GM12878 (cell line): ENCODE results near the gene GRK1. TPM values are rescaled to one million over a fixed set of nuclear protein-coding genes. Genes with fewer than 3 reads are reported as not detected.

Source experiments
- ATAC-seq: fragments of 200-7000 bp; cut with Tn5 transposase; 3 replicates; pipeline ENCODE4 v1.9.1; 2020; ENCODE audit warnings: mild to moderate bottlenecking, moderate library complexity
- BruUV-seq: library from RNA; stranded (reverse); fragments of 400-500 nt; replicated peaks from 2 replicates; lab custom pipeline; 2021; lab: Mats Ljungman, UMichigan
- CTCF ChIA-PET: fragments of 300-600 bp; sonication (Branson Sonifier 250); formaldehyde crosslinking; extraction: SDS; loops from one replicate; lab custom pipeline; 2021; ENCODE audit warnings: inconsistent platforms; lab: Yijun Ruan, JAX
- POLR2A ChIA-PET: fragments of 350-600 bp; formaldehyde crosslinking; extraction: SDS; loops from one replicate; lab custom pipeline; 2021; ENCODE audit warnings: inconsistent platforms; lab: Charles Lee
- RAD21 ChIA-PET: fragments of 300-600 bp; sonication (Branson Sonifier 250); formaldehyde crosslinking; loops from one replicate; lab custom pipeline; 2023; ENCODE audit warnings: antibody characterized with exemption; ENCODE audit not compliant: unreplicated experiment; lab: Charles Lee
- SMC1A ChIA-PET: fragments of 300-600 bp; sonication (Branson Sonifier 250); formaldehyde crosslinking; loops from one replicate; lab custom pipeline; 2023; ENCODE audit not compliant: unreplicated experiment, uncharacterized antibody; lab: Charles Lee
- DNase-seq: peaks from one replicate; pipeline ENCODE4 v3.0.0-alpha.2; 2011; ENCODE audit warnings: low read depth, low spot score
- FAIRE-seq: peaks from 3 replicates; lab custom pipeline; 2011; peaks lifted over from hg19 to GRCh38; lab: Jason Lieb, UNC
- H2AFZ ChIP-seq: 2 replicates; pipeline ENCODE4 v1.6.0; 2011; ENCODE audit warnings: low read depth, low read length, control low read depth; ENCODE audit not compliant: control insufficient read depth
- H3K27ac ChIP-seq: 2 replicates; pipeline ENCODE4 v1.5.1; 2011; ENCODE audit warnings: control low read depth; ENCODE audit not compliant: control insufficient read depth, insufficient read depth
- H3K27me3 ChIP-seq, 2 experiments: replicated peaks in 1 of 2; 2 replicates each; pipeline versions ENCODE4 v1.6.0 to v1.6.1; 2011; ENCODE audit warnings: low read length in 1 of 2; ENCODE audit not compliant: control insufficient read depth in 2 of 2, insufficient read depth in 2 of 2
- H3K36me3 ChIP-seq, 2 experiments: 2 replicates each; pipeline ENCODE4 v1.5.1; 2011; ENCODE audit warnings: low read length in 1 of 2; ENCODE audit not compliant: control insufficient read depth in 2 of 2, insufficient read depth in 2 of 2
- H3K4me1 ChIP-seq: 2 replicates; pipeline ENCODE4 v1.6.1; 2011; ENCODE audit warnings: mild to moderate bottlenecking, low read length, moderate library complexity, mixed read lengths; ENCODE audit not compliant: control insufficient read depth, insufficient read depth
- H3K4me2 ChIP-seq: 2 replicates; pipeline ENCODE4 v1.6.0; 2011; ENCODE audit warnings: control low read depth; ENCODE audit not compliant: control insufficient read depth, insufficient read depth
- H3K4me3 ChIP-seq: fragments of 200-600 bp; sonication (generic); 2 replicates; pipeline ENCODE4 v1.5.1; 2016
- H3K79me2 ChIP-seq: 2 replicates; pipeline ENCODE4 v1.6.0; 2011; ENCODE audit warnings: low read length; ENCODE audit not compliant: control insufficient read depth, insufficient read depth
- H3K9ac ChIP-seq: 2 replicates; pipeline ENCODE4 v1.8.0; 2011; ENCODE audit warnings: low read length, control low read depth, mixed read lengths; ENCODE audit not compliant: control insufficient read depth, insufficient read depth
- H3K9me3 ChIP-seq: replicated peaks from 3 replicates; pipeline ENCODE4 v1.5.1; 2011; ENCODE audit warnings: mild to moderate bottlenecking, low read length; ENCODE audit not compliant: control insufficient read depth, insufficient read depth
- H4K20me1 ChIP-seq: 2 replicates; pipeline ENCODE4 v1.6.0; 2011; ENCODE audit not compliant: control insufficient read depth, insufficient read depth
- ASH2L ChIP-seq: fragments of 300-600, 200-600 bp; sonication (generic); IDR thresholded peaks from 2 replicates; pipeline ENCODE4 v1.6.1; 2017; ENCODE audit warnings: low read depth, mild to moderate bottlenecking, borderline replicate concordance
- BHLHE40 ChIP-seq, 2 experiments: fragments of 450-650 bp in 1 of 2; IDR thresholded peaks; 2 replicates each; pipeline ENCODE4 v1.6.1; 2011 to 2017; ENCODE audit warnings: low read depth in 2 of 2, borderline replicate concordance in 1 of 2, improper control_type of control experiment in 1 of 2, low read length in 1 of 2, mild to moderate bottlenecking in 1 of 2
- BRCA1 ChIP-seq: IDR thresholded peaks from 2 replicates; pipeline ENCODE4 v1.6.1; 2011; ENCODE audit warnings: low read depth, low read length, improper control_type of control experiment
- CBX3 ChIP-seq: fragments of 200-600 bp; sonication (generic); IDR thresholded peaks from 2 replicates; pipeline ENCODE4 v1.6.1; 2016; ENCODE audit warnings: low read depth, borderline replicate concordance
- E4F1 ChIP-seq: fragments of 450-650 bp; IDR thresholded peaks from 2 replicates; pipeline ENCODE4 v1.6.1; 2018; ENCODE audit warnings: borderline replicate concordance, mild to moderate bottlenecking; ENCODE audit not compliant: partially characterized antibody
- HCFC1 ChIP-seq: fragments of 150-350 bp; IDR thresholded peaks from 2 replicates; pipeline ENCODE4 v1.6.1; 2014; ENCODE audit warnings: low read length
- HDAC6 ChIP-seq: fragments of 200-600 bp; sonication (generic); IDR thresholded peaks from one replicate; pipeline ENCODE4 v1.8.0; 2017; ENCODE audit warnings: antibody characterized with exemption; ENCODE audit not compliant: unreplicated experiment
- JUND ChIP-seq: IDR thresholded peaks from 2 replicates; pipeline ENCODE4 v1.6.1; 2012; ENCODE audit warnings: low read depth, mild to moderate bottlenecking, low read length, improper control_type of control experiment, moderate library complexity
- KDM1A ChIP-seq: fragments of 200-600 bp; sonication (generic); IDR thresholded peaks from 2 replicates; pipeline ENCODE4 v1.6.1; 2016; ENCODE audit warnings: borderline replicate concordance
- NR2F1 ChIP-seq: fragments of 450-650 bp; conservative IDR thresholded peaks from 2 replicates; pipeline ENCODE4 v1.6.1; 2017; ENCODE audit warnings: mild to moderate bottlenecking
- RBBP5 ChIP-seq: fragments of 200-600 bp; sonication (generic); conservative IDR thresholded peaks from 2 replicates; pipeline ENCODE4 v1.6.1; 2016
- SUPT20H ChIP-seq: IDR thresholded peaks from 2 replicates; pipeline ENCODE4 v1.6.1; 2011; ENCODE audit warnings: low read depth, mild to moderate bottlenecking, low read length, moderate library complexity, borderline replicate concordance; ENCODE audit not compliant: control insufficient read depth
- TCF12 ChIP-seq: IDR thresholded peaks from 2 replicates; pipeline ENCODE4 v1.6.1; 2011; ENCODE audit warnings: low read depth, mild to moderate bottlenecking, low read length
- ZBED1 ChIP-seq: IDR thresholded peaks from 2 replicates; pipeline ENCODE4 v1.6.1; 2016; ENCODE audit warnings: borderline replicate concordance
- WGBS: methylation state at CpG from one replicate; pipeline ENCODE4 v1.1.6; 2016; ENCODE audit warnings: low lambda C conversion rate; ENCODE audit not compliant: insufficient replicate concordance, insufficient coverage; ENCODE audit errors: missing lambda C conversion rate; 5-methylcytosine and 5-hydroxymethylcytosine counted together
- in situ Hi-C: fragments of 300-500 bp; cut with MboI; formaldehyde crosslinking; loops from 9 replicates; pipeline ENCODE4 v1.14.3; 2018; ENCODE audit warnings: mixed read lengths
- intact Hi-C: fragments of 100-400 bp; cut with micrococcal nuclease; formaldehyde crosslinking; loops from one replicate; pipeline ENCODE4 v1.14.2; 2022; ENCODE audit not compliant: unreplicated experiment
- polyA plus RNA-seq, 11 experiments: library from polyadenylated mRNA; depleted of rRNA in 4 of 11; unstranded in 6 of 11; stranded (reverse) in 5 of 11; fragments of >200 nt; fragmentation: Nextera tagmentation in 4 of 11; fragmentation: Illumina TruSeq in 1 of 11; extraction: Ambion mirVana in 4 of 11; extraction: Trizol in 1 of 11; gene quantifications; 1 replicate in 1 of 11; 2 replicates in 10 of 11; pipeline versions ENCODE4 v1.2.1 to v1.2.3, GENCODE V29; 2011 to 2016; ENCODE audit warnings: inconsistent platforms in 2 of 11, missing spikeins in 2 of 11, low read depth in 1 of 11
- total RNA-seq, 4 experiments: library from RNA; depleted of rRNA in 3 of 4; stranded (reverse); fragments of >200 nt in 3 of 4; fragmentation: Illumina TruSeq in 1 of 4; extraction: Trizol in 1 of 4; gene quantifications; 2 replicates each; pipeline versions ENCODE4 v1.2.1 to v1.2.3, GENCODE V29; 2013 to 2021
- TF ChIP-seq, protein P1 (sequence below): fragments of 450-650 bp; IDR thresholded peaks from 2 replicates; pipeline ENCODE4 v1.6.1; 2018; ENCODE audit warnings: mild to moderate bottlenecking, low read depth, moderate library complexity; ENCODE audit not compliant: partially characterized antibody
- TF ChIP-seq, protein P2 (sequence below): fragments of 450-650 bp; IDR thresholded peaks from 2 replicates; pipeline ENCODE4 v1.6.1; 2017; ENCODE audit warnings: mild to moderate bottlenecking

The GRK1 gene
- total and polyA plus RNA-seq, 10 of the 15 experiments (the other 5 are each of a cell fraction or from before 2014, with no cell fraction given): under 0.01 to 0.04 TPM; not detected in 8

DNA sequence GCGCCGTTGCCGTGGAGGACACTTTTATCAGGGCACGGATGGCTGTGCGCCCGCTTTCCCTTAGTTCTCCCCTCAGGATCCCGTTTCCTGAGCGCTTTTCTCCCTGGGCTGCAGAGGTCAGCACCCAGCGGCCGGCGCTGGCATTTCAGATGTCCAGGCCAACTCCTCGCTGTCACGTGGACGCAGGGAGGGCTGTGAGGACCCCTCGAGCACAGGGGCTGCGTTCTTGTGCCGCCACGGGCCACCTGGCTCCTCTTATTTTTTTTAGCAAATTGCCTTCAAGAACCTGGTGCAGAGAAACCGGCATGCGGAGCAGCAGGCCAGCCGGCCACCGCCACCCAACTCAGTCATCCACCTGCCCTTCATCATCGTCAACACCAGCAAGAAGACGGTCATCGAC lies 31.3 kb upstream of the GRK1 start:
- Histone ChIP-seq H3K4me2 (no peak overlapping the region), H3K4me3 (no peak overlapping the region), H3K27me3 (no peaks in the 10 kb centered on the region), H3K9me3 (no peaks in the 10 kb centered on the region), H2AFZ (no peak overlapping the region), H3K9ac (no peak overlapping the region), H3K4me1 (no peaks in the 10 kb centered on the region), H3K27ac (no peak overlapping the region), H3K79me2 (no peaks in the 10 kb centered on the region), H4K20me1 (no peaks in the 10 kb centered on the region), H3K36me3 (peaks cover 42 to 52% of the 10 kb centered on the region in 2 experiments)
- 99% methylated on average over 25 of the region's 25 CpGs for WGBS
- FAIRE-seq (no peak), DNase-seq (no peak), ATAC-seq (no peak)
- in situ Hi-C loops (no loop called here), intact Hi-C loops (no loop called here)
- SMC1A ChIA-PET: no interaction called here
- CTCF ChIA-PET: no interaction called here
- no TSS peak for BruUV-seq
- RAD21 ChIA-PET: no interaction called here
- POLR2A ChIA-PET: no interaction called here
- TF ChIP-seq SUPT20H (no peak), ASH2L (no peak), CBX3 (no peak), KDM1A (no peak), NR2F1 (no peak), ZBED1 (no peak), E4F1 (no peak), BHLHE40 (IDR thresholded peaks at IDR 0.05; ENCODE audit: borderline replicate concordance in 1 of 2, low read depth in 2 of 2, low read length in 1 of 2) (no peak), RBBP5 (no peak), HCFC1 (no peak), HDAC6 (no peak), BRCA1 (no peak), JUND (no peak), TCF12 (no peak)
- TF ChIP-seq, protein P1, sequence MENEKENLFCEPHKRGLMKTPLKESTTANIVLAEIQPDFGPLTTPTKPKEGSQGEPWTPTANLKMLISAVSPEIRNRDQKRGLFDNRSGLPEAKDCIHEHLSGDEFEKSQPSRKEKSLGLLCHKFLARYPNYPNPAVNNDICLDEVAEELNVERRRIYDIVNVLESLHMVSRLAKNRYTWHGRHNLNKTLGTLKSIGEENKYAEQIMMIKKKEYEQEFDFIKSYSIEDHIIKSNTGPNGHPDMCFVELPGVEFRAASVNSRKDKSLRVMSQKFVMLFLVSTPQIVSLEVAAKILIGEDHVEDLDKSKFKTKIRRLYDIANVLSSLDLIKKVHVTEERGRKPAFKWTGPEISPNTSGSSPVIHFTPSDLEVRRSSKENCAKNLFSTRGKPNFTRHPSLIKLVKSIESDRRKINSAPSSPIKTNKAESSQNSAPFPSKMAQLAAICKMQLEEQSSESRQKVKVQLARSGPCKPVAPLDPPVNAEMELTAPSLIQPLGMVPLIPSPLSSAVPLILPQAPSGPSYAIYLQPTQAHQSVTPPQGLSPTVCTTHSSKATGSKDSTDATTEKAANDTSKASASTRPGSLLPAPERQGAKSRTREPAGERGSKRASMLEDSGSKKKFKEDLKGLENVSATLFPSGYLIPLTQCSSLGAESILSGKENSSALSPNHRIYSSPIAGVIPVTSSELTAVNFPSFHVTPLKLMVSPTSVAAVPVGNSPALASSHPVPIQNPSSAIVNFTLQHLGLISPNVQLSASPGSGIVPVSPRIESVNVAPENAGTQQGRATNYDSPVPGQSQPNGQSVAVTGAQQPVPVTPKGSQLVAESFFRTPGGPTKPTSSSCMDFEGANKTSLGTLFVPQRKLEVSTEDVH: no peak
- TF ChIP-seq, protein P2, sequence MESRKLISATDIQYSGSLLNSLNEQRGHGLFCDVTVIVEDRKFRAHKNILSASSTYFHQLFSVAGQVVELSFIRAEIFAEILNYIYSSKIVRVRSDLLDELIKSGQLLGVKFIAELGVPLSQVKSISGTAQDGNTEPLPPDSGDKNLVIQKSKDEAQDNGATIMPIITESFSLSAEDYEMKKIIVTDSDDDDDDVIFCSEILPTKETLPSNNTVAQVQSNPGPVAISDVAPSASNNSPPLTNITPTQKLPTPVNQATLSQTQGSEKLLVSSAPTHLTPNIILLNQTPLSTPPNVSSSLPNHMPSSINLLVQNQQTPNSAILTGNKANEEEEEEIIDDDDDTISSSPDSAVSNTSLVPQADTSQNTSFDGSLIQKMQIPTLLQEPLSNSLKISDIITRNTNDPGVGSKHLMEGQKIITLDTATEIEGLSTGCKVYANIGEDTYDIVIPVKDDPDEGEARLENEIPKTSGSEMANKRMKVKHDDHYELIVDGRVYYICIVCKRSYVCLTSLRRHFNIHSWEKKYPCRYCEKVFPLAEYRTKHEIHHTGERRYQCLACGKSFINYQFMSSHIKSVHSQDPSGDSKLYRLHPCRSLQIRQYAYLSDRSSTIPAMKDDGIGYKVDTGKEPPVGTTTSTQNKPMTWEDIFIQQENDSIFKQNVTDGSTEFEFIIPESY: no peak
